Dermis blood vessel endothelial cell (primary cell): ENCODE data around the gene ANKRD11. TPM values are rescaled to one million over a fixed set of nuclear protein-coding genes. Genes with fewer than 3 reads are reported as not detected.

Source experiments
- DNase-seq: peaks from one replicate; pipeline ENCODE4 v3.0.0; 2010
- total RNA-seq: library from RNA; depleted of rRNA; stranded (reverse); fragments of >200 nt; gene quantifications from 2 replicates; pipeline ENCODE4 v1.2.3, GENCODE V29; 2014

Gene ANKRD11
- total RNA-seq, 1 donor from 2014 or later, result 55.5 TPM

GRCh38 chr16:89324056-89325010, 166.0 kb downstream of the ANKRD11 start:
- DNase-seq, result peak; percentile 60

DNA sequence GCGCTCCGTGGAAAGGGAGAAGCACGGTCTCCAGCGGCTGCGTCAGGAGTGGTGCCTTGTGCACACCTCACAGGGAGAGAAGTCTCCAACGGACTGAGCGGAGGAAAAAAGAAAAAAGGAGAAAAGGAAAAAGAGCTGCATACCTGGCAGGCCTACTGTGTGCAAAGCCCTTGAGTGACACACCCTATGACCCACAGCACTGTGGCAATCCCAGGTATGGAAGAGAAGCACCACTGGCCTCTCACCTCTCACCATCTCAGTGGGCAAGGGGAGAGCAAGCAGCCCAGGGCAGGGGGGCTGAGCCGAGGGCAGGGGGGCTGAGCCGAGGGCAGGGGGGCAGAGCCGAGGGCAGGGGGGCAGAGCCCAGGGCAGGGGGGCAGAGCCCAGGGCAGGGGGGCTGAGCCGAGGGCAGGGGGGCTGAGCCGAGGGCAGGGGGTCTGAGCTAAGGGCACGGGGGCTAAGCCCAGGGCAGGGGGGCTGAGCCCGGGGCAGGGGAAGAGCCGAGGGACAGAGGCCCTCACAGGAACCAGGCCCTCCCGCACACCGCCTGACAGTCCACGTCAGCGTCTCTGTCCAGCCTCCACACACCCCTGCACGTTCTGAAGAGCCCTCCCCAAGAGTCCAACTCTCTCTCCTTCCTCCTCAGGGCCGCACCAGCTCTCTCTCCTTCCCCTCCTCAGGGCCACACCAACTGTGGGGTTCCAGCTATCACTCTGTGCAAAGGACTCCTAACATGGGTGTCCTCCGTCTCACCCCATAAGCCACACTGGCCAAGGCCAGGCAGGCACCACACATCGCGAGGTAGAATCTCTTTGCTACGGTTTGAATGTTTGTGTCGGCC, 167.0 kb downstream of the ANKRD11 start:
- DNase-seq, result no peak

GRCh38 chr16:89322321-89323119, 167.8 kb downstream of the ANKRD11 start:
- DNase-seq, result peak; percentile 78

GRCh38 chr16:89320782-89321501, 169.4 kb downstream of the ANKRD11 start:
- DNase-seq, result no peak

GRCh38 chr16:89319886-89320781, 170.2 kb downstream of the ANKRD11 start:
- DNase-seq, result peak; percentile 86

DNA sequence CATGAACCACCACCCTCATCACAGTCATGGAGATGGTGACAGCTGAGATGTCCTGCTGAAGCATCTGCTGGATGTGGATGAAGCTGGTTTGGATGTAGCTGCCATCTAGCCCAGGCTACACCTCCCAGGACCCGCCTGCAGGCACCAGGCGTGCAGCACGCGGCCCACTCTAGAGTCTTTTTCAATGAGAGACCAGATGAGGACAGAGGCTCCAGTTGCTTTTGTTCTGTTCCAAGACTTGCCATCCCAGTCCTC, 170.8 kb downstream of the ANKRD11 start:
- no peak for DNase-seq

- DNase-seq, result no peak
These were observed 171.3 kb downstream of the ANKRD11 start for GRCh38 chr16:89318871-89319630.

- DNase-seq, result no peak
These were observed 172.0 kb downstream of the ANKRD11 start for GRCh38 chr16:89318430-89318758.

DNA sequence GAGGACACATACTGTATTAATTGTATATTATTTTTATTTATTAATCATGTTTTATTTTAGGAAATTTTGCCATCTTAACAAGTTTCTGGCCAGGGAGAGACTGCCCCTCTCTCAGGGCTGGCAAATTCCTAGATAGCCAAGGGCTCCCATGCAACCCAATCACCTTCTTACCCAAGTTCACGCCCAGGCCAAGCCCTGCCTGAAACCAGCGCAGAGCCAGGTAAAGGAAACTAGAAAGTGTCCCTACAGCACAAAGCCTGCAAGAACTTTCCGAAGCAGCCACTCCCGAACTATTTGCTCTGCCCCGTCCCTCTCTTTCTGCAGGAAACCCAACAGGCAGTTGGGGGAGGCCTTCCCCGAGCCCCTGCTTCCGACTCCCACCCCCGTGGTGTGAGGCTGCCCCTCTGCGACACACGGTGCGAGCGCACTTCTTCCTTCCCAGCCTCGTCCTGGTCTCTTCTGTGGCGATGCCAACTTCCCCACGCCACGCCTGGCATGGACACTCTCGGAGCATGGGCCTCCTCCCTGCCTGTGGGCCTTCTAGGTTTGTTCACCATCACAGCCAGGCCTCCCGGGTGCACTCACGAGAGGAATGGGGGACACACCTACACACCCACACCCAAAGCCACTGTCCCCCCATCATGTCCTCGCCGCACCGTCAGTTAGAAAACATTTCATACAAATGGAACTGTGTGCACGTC, 172.5 kb downstream of the ANKRD11 start:
- DNase-seq, result no peak

DNA sequence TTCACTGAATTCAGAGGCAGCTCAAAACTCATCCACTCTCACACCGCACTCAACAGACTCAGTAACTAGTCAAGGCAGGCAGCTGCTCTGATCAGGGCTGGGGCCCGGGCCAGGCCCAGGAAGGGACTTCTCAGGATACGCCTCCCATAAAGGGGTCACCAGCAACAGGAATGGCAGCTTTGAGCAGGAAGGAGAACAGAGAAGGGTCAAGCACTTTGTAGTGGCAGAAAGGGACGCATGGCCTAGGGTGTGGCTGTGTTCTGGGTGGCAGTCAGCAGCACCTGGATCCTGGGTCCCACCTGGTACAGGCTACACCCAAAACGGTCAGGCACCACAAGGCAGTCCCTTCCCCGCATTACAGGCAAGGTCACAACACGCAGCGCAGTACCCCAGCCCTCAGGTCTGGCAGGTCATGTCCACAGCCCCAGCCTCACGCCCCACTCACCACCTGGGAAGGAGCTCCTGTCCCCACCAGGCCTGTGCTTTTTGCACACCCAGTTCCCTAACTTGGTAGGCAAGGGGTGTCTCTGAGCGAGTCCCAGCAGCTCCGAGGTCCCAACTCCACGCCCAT, 173.2 kb downstream of the ANKRD11 start:
- DNase-seq, result no peak

DNA sequence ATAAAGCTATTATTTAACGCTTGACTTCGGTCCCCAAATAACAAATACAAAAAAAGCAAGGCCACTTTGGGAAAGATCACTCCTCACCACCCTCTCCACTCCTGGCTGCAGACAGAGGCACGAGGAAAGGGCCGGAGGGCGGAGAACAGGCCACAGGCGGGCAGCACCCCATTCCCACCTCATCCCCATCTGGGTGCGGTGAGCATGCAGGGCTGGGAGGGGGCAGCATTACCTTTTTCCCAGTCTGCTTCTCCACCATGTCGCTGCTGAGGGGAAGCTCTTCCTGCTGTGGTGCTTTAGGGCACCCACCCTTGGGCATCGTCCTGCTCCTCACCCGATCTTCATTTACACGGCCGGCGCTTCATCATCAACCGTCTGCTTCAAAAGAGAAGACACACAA, 173.7 kb downstream of the ANKRD11 start:
- peak; percentile 24 for DNase-seq

DNA sequence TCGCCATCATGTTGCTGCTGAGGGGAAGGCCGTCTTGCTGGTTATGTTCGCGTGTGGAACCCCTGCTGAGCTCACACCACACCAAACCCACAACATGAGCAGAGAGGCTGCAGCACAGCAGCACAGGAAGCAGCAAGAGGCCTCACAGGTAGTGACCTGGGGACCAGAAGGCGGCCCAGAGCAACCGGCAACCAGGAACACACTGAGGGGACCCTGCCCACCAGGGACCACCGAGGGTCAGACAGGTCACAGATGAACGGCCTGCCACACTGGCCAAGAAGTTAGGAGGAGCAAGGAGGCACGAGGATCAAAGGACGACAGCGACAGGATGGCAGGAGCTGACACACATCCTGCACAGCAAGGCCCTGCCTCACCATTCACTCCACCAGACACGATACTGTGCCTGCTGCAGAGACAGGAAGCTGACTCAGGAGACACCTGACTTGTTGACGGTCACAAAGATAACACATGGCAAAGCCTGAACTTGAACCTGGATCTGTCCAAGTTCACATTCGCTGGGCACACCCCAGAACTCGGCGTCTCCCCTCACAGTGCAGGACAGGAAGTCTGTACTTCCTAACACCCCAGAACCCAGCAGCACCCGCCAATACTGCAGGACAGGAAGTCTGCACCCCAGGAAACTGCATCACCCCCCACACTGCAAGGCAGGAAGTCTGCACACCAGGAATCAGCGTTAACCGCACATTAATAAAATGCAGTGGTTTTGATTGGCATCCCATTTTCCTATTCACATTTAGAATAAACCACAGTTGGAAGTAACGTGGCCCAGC, 174.4 kb downstream of the ANKRD11 start:
- peak; percentile 97 for DNase-seq

- DNase-seq, result no peak
These were observed 175.1 kb downstream of the ANKRD11 start for GRCh38 chr16:89315271-89315670.

DNA sequence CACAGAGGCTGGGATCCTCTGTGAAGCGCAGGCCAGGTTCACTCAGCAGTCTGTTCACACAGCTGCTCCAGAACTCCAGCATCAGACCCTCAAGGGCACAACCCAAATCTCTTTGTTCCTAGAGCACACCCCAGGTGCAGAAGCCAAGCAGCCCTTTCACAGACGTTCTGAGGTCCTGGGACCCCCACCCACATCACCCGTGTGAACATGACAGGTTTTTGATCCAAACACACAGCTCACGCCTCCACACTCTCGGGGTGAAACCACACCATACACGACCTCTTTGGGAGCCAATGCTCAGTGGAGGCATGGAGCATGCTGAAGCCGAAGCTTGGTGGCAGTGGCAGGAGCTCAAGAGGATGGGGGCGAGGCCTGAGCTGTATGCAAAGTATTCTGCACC, 175.5 kb downstream of the ANKRD11 start:
- no peak for DNase-seq

GRCh38 chr16:89314357-89314756, 176.0 kb downstream of the ANKRD11 start:
- DNase-seq, result peak; percentile 32

DNA sequence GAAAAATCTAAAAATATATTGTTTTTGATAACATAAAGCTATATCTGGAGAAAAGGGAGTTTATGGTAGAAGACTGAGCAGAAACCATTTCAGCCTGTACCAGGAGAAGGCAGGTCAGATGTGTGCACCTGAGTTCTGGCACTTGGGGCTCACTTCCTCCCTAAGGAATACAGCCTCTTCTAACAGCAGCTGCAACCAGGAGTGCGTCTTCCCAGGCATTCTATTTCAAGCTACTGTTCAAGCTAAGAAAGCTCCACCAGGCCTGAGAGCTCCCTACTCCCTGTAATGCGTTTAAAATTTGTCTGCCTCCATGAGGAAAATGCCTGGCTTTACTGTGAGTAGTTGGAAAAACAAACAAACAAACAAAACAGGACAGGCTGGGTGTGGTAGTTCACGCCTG, 176.8 kb downstream of the ANKRD11 start:
- no peak for DNase-seq

GRCh38 chr16:89312598-89313299, 177.6 kb downstream of the ANKRD11 start:
- DNase-seq, result no peak

- DNase-seq, result no peak
These were observed 178.2 kb downstream of the ANKRD11 start for GRCh38 chr16:89312194-89312593.
